ENCODE results near the gene OR10P1. TPM values are rescaled to one million over a fixed set of nuclear protein-coding genes. Genes with fewer than 3 reads are reported as not detected.

Gene OR10P1
- total and polyA plus RNA-seq, 9 donors, result not detected

DNA sequence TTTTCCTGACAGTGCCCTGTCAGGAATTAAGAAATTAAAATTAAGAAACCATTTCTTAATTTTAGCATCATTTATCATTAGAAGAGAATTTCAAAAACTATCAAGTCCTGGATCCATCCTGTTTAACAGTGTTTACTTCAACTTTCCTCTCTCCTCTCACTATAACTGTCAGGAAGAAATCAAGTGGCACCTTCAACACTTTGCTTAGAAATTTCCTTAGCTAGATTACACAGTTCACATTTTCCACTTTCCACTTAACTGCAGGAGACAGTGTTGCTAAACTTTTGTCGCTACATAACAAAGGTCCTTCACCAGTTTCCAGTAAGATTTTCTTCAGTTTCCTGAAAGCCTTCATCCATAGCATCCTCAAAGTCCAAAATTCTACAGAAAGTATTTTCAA, 21.9 kb upstream of the OR10P1 start:
- DNase-seq, result no peak
- H3K4me1 ChIP-seq (ENCODE audit: insufficient read depth), result no peaks in the 10 kb centered on the region
- H3K4me3 ChIP-seq, result no peak overlapping the region
- TF ChIP-seq EP300 (IDR thresholded peaks at IDR 0.05) (no peak), POLR2A (IDR thresholded peaks at IDR 0.05) (no peak), CTCF (IDR thresholded peaks at IDR 0.05) (no peak)
- peaks cover 0 to 5% of the 10 kb centered on the region in 2 donors for H3K9me3 ChIP-seq
- no peaks in the 10 kb centered on the region for H3K36me3 ChIP-seq
- 90 to 98% (median 93%) methylated on average over 1 of the region's 1 CpG for WGBS, 3 donors
- no peak overlapping the region for H3K27ac ChIP-seq
- intact Hi-C loops (cut with DNase I), result loop anchor here in 1 of 4 donors (10.0 kb wide), 1 partner anchor 950 kb away; no protein-coding TSS in a partner anchor
- H3K27me3 ChIP-seq, result no peaks in the 10 kb centered on the region

DNA sequence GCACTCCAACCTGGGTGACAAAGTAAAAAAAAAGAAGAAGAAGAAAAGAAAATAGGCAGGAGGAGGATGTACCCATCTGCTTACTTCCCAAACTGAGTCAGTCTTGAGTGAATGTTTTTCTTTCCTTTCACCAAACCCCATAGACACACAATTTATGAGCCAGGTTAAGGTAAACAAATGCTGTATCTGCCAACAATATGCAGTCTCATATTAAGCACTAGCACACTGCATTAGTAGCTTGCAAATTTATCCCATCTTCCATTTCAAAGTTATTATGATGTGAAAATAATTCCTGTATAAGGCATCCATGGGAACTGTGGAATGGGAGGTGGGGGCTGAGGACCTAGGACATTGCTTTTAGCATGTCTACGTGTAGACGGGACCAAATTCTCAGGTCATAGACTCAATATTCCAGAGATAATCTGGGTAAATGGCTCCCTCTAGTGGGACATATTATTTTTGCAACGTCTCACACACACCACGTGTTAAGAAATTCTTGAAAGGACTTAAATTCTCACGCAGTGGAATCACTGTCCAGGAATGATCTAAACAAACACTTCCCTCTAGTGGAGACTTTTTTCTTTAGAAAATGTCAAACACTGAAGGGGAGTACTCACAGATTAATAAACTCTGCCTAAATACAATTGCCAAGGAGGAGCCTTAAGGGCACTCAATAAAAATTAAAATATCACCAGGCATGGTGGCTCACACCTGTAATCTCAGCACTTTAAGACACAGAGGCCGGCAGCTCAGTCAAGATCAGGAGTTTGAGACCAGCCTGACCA, 17.1 kb upstream of the OR10P1 start:
- Histone ChIP-seq H3K9me3 (peaks cover 0 to 5% of the 10 kb centered on the region in 2 donors), H3K4me1 (ENCODE audit: insufficient read depth) (no peaks in the 10 kb centered on the region), H3K27ac (no peak overlapping the region), H3K4me3 (no peak overlapping the region), H3K36me3 (no peaks in the 10 kb centered on the region), H3K27me3 (no peaks in the 10 kb centered on the region)
- WGBS, 3 donors, result 2 to 4% (median 2%) methylated on average over 6 of the region's 6 CpGs
- intact Hi-C loops (cut with DNase I), result loop anchor here in 1 of 4 donors (10.0 kb wide), 1 partner anchor 955 kb away; no protein-coding TSS in a partner anchor
- DNase-seq, result no peak
- TF ChIP-seq CTCF (IDR thresholded peaks at IDR 0.05) (peak in 2 of 3 donors; percentile 57 to 61), POLR2A (IDR thresholded peaks at IDR 0.05) (no peak), EP300 (IDR thresholded peaks at IDR 0.05) (no peak)

DNA sequence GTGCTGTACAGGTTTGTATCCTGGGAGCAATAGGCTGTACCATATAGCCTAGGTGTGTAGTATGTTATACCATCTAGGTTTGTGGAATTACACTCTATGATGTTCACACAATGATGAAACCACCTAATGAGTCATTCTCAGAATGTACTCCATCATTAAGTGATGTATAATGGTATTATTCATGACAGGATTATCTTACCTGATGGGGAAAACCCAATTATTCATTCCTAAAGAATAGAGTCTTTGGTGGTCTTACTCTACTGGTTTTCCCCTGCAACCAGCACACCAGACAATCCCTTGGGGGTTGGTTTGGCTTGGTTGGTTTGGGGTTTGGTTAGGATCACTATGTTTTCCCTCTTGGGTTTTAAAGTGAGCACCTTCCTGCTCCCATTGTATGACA, 12.6 kb upstream of the OR10P1 start:
- H3K36me3 ChIP-seq, result no peaks in the 10 kb centered on the region
- intact Hi-C loops (cut with DNase I), result no loop called here
- no peak for DNase-seq
- no peaks in the 10 kb centered on the region for H3K4me1 ChIP-seq (ENCODE audit: insufficient read depth)
- H3K9me3 ChIP-seq, result no peaks in the 10 kb centered on the region
- no peak overlapping the region for H3K4me3 ChIP-seq
- H3K27ac ChIP-seq, result no peak overlapping the region
- no peak for TF ChIP-seq POLR2A (IDR thresholded peaks at IDR 0.05)
- TF ChIP-seq CTCF (IDR thresholded peaks at IDR 0.05), result no peak
- TF ChIP-seq EP300 (IDR thresholded peaks at IDR 0.05), result no peak
- H3K27me3 ChIP-seq, result no peaks in the 10 kb centered on the region

GRCh38 chr12:55626154-55626553, 10.5 kb upstream of the OR10P1 start:
- Histone ChIP-seq H3K4me3 (no peak overlapping the region), H3K36me3 (no peaks in the 10 kb centered on the region), H3K27me3 (no peaks in the 10 kb centered on the region), H3K9me3 (no peaks in the 10 kb centered on the region), H3K4me1 (ENCODE audit: insufficient read depth) (no peaks in the 10 kb centered on the region), H3K27ac (no peak overlapping the region)
- DNase-seq, result no peak
- 74 to 90% (median 83%) methylated on average over 4 of the region's 4 CpGs for WGBS, 3 donors
- no peak for TF ChIP-seq EP300 (IDR thresholded peaks at IDR 0.05)
- no peak for TF ChIP-seq CTCF (IDR thresholded peaks at IDR 0.05)
- TF ChIP-seq POLR2A (IDR thresholded peaks at IDR 0.05), result no peak
- intact Hi-C loops (cut with DNase I), result no loop called here

All from ovary (tissue), 9 donors.